SK-N-SH treated with all-trans-retinoic acid at 6 μM for 48 hours (cell line): ENCODE data around the gene ACKR3.

Source experiments
- BACH2 ChIP-seq: fragments of 250-450 bp; sonication (Bioruptor Pico); IDR thresholded peaks from 2 replicates; pipeline ENCODE4 v1.9.0; 2021; ENCODE audit warnings: mild to moderate bottlenecking, borderline replicate concordance
- PPARA ChIP-seq: fragments of 250-450 bp; sonication (Bioruptor Pico); IDR thresholded peaks from 2 replicates; pipeline ENCODE4 v1.5.0; 2020; ENCODE audit warnings: mild to moderate bottlenecking, borderline replicate concordance
- RARB ChIP-seq: fragments of 250-450 bp; sonication (Bioruptor Pico); IDR thresholded peaks from 2 replicates; pipeline ENCODE4 v1.8.0; 2021; ENCODE audit warnings: mild to moderate bottlenecking, moderate library complexity
- SNAI2 ChIP-seq: fragments of 250-450 bp; sonication (Bioruptor Pico); IDR thresholded peaks from 2 replicates; pipeline ENCODE4 v1.5.0; 2020; ENCODE audit warnings: mild to moderate bottlenecking, moderate library complexity
- TOX ChIP-seq: fragments of 250-450 bp; sonication (Bioruptor Pico); IDR thresholded peaks from 2 replicates; pipeline ENCODE4 v1.8.0; 2021; ENCODE audit warnings: mild to moderate bottlenecking, moderate library complexity, borderline replicate concordance
- ZFP3 ChIP-seq: fragments of 250-450 bp; sonication (Bioruptor Pico); IDR thresholded peaks from 2 replicates; pipeline ENCODE4 v1.5.0; 2020; ENCODE audit warnings: mild to moderate bottlenecking, moderate library complexity
- ZFP30 ChIP-seq: fragments of 450-650 bp; formaldehyde crosslinking; IDR thresholded peaks from 2 replicates; pipeline ENCODE4 v1.5.0; 2022; ENCODE audit warnings: mild to moderate bottlenecking, moderate library complexity
- ZNF70 ChIP-seq: fragments of 450-650 bp; formaldehyde crosslinking; IDR thresholded peaks from 2 replicates; pipeline ENCODE4 v1.5.0; 2020; ENCODE audit warnings: mild to moderate bottlenecking, moderate library complexity
- ZNF8 ChIP-seq: fragments of 450-650 bp; formaldehyde crosslinking; IDR thresholded peaks from 2 replicates; pipeline ENCODE4 v1.5.0; 2020; ENCODE audit warnings: mild to moderate bottlenecking, moderate library complexity
- TF ChIP-seq, protein P1 (sequence below): fragments of 250-450 bp; sonication (Bioruptor Pico); IDR thresholded peaks from 2 replicates; pipeline ENCODE4 v1.5.0; 2020; ENCODE audit warnings: mild to moderate bottlenecking, moderate library complexity
- TF ChIP-seq, protein P2 (sequence below): fragments of 250-450 bp; sonication (Bioruptor Pico); IDR thresholded peaks from 2 replicates; pipeline ENCODE4 v1.8.0; 2020; ENCODE audit warnings: mild to moderate bottlenecking, moderate library complexity, borderline replicate concordance
- TF ChIP-seq, protein P3 (sequence below): fragments of 250-450 bp; sonication (Bioruptor Pico); IDR thresholded peaks from 2 replicates; pipeline ENCODE4 v1.5.1; 2020; ENCODE audit warnings: low read depth, mild to moderate bottlenecking, moderate library complexity
- TF ChIP-seq, protein P4 (sequence below): fragments of 250-450 bp; sonication (Bioruptor Pico); IDR thresholded peaks from 2 replicates; pipeline ENCODE4 v1.5.1; 2021; ENCODE audit warnings: mild to moderate bottlenecking, moderate library complexity

DNA sequence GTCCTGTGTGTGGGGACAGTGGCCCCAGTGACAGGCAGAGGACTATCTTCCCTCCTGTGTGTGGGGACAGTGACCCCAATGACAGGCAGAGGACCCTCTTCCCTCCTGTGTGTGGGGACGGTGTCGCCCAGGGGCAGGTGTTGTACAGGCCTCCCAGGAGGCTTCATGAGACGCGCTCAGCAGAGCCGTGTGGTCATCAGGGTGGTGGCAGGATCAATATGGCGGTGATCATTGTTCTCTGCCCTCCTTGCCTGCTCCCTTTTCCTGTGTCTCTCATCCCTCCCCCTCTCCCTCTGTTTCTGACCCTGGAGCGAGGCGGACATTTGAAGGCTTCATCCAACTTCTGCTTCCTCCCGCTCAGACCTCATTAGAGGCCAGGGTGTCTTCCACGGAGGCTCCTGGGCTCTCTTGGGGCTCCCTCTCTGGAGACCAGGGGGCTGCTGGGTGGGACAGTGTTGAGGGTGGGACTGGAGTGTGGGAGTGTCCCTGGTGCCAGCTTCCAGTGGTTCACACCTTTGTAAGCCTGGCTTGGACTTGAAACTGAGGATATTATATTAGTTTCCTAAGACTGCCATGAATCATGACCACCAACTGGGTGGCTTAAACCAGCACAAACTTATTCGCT is 59.5 kb downstream of the ACKR3 start:
- no peak for TF ChIP-seq ZFP3 (CRISPR knock-in tag)
- TF ChIP-seq, protein P1, sequence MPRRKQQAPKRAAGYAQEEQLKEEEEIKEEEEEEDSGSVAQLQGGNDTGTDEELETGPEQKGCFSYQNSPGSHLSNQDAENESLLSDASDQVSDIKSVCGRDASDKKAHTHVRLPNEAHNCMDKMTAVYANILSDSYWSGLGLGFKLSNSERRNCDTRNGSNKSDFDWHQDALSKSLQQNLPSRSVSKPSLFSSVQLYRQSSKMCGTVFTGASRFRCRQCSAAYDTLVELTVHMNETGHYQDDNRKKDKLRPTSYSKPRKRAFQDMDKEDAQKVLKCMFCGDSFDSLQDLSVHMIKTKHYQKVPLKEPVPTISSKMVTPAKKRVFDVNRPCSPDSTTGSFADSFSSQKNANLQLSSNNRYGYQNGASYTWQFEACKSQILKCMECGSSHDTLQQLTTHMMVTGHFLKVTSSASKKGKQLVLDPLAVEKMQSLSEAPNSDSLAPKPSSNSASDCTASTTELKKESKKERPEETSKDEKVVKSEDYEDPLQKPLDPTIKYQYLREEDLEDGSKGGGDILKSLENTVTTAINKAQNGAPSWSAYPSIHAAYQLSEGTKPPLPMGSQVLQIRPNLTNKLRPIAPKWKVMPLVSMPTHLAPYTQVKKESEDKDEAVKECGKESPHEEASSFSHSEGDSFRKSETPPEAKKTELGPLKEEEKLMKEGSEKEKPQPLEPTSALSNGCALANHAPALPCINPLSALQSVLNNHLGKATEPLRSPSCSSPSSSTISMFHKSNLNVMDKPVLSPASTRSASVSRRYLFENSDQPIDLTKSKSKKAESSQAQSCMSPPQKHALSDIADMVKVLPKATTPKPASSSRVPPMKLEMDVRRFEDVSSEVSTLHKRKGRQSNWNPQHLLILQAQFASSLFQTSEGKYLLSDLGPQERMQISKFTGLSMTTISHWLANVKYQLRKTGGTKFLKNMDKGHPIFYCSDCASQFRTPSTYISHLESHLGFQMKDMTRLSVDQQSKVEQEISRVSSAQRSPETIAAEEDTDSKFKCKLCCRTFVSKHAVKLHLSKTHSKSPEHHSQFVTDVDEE (CRISPR knock-in tag), result no peak
- TF ChIP-seq BACH2 (CRISPR knock-in tag), result no peak
- TF ChIP-seq PPARA (CRISPR knock-in tag), result no peak
- no peak for TF ChIP-seq ZFP30 (CRISPR knock-in tag)
- TF ChIP-seq, protein P2, sequence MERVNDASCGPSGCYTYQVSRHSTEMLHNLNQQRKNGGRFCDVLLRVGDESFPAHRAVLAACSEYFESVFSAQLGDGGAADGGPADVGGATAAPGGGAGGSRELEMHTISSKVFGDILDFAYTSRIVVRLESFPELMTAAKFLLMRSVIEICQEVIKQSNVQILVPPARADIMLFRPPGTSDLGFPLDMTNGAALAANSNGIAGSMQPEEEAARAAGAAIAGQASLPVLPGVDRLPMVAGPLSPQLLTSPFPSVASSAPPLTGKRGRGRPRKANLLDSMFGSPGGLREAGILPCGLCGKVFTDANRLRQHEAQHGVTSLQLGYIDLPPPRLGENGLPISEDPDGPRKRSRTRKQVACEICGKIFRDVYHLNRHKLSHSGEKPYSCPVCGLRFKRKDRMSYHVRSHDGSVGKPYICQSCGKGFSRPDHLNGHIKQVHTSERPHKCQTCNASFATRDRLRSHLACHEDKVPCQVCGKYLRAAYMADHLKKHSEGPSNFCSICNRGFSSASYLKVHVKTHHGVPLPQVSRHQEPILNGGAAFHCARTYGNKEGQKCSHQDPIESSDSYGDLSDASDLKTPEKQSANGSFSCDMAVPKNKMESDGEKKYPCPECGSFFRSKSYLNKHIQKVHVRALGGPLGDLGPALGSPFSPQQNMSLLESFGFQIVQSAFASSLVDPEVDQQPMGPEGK (CRISPR knock-in tag), result no peak
- TF ChIP-seq ZNF8, result no peak
- no peak for TF ChIP-seq SNAI2 (CRISPR knock-in tag)
- TF ChIP-seq, protein P3, sequence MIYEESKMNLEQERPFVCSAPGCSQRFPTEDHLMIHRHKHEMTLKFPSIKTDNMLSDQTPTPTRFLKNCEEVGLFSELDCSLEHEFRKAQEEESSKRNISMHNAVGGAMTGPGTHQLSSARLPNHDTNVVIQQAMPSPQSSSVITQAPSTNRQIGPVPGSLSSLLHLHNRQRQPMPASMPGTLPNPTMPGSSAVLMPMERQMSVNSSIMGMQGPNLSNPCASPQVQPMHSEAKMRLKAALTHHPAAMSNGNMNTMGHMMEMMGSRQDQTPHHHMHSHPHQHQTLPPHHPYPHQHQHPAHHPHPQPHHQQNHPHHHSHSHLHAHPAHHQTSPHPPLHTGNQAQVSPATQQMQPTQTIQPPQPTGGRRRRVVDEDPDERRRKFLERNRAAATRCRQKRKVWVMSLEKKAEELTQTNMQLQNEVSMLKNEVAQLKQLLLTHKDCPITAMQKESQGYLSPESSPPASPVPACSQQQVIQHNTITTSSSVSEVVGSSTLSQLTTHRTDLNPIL (CRISPR knock-in tag), result no peak
- no peak for TF ChIP-seq TOX (CRISPR knock-in tag)
- TF ChIP-seq, protein P4, sequence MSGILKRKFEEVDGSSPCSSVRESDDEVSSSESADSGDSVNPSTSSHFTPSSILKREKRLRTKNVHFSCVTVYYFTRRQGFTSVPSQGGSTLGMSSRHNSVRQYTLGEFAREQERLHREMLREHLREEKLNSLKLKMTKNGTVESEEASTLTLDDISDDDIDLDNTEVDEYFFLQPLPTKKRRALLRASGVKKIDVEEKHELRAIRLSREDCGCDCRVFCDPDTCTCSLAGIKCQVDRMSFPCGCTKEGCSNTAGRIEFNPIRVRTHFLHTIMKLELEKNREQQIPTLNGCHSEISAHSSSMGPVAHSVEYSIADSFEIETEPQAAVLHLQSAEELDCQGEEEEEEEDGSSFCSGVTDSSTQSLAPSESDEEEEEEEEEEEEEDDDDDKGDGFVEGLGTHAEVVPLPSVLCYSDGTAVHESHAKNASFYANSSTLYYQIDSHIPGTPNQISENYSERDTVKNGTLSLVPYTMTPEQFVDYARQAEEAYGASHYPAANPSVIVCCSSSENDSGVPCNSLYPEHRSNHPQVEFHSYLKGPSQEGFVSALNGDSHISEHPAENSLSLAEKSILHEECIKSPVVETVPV (CRISPR knock-in tag), result no peak
- TF ChIP-seq RARB, result no peak
- no peak for TF ChIP-seq ZNF70 (CRISPR knock-in tag)
